HCT116 (cell line): ENCODE measurements around the gene PLCL2. TPM values are rescaled to one million over a fixed set of nuclear protein-coding genes. Genes with fewer than 3 reads are reported as not detected.

Experiments
- ATAC-seq: fragments of 200-7000 bp; cut with Tn5 transposase; 2 replicates; pipeline ENCODE4 v1.9.1; 2020; ENCODE audit warnings: mild to moderate bottlenecking, moderate library complexity
- BruUV-seq: library from RNA; stranded (reverse); fragments of 400-500 nt; replicated peaks from 2 replicates; lab custom pipeline; 2021; lab: Mats Ljungman, UMichigan
- CTCF ChIA-PET: fragments of 300-600 bp; sonication (Branson Sonifier 250); formaldehyde crosslinking; loops from one replicate; lab custom pipeline; 2021; ENCODE audit warnings: antibody characterized with exemption; lab: Charles Lee
- POLR2A ChIA-PET: fragments of 300-600, 350-600 bp; sonication (Branson Sonifier 250); formaldehyde crosslinking; loops from one replicate; lab custom pipeline; 2021; ENCODE audit warnings: antibody characterized with exemption; lab: Charles Lee
- RAD21 ChIA-PET, 2 experiments: fragments of 300-600 bp; sonication (Branson Sonifier 250); formaldehyde crosslinking; loops; one replicate each; lab custom pipeline; 2023; ENCODE audit warnings: low total read pairs in 2 of 2; ENCODE audit not compliant: uncharacterized antibody in 2 of 2, unreplicated experiment in 2 of 2, low non-redundant PET in 1 of 2; lab: Charles Lee
- DNase-seq: peaks from one replicate; pipeline ENCODE4 v3.0.0-alpha.2; 2010; ENCODE audit warnings: low read depth, low spot score
- H2AFZ ChIP-seq: fragments of 200-600 bp; shearing (Covaris generic), sonication (generic); 2 replicates; pipeline ENCODE4 v1.6.1; 2017; ENCODE audit warnings: low read depth, mixed run types, mixed read lengths, antibody characterized with exemption, low read length; ENCODE audit not compliant: poor library complexity, severe bottlenecking
- H3K27ac ChIP-seq: 2 replicates; pipeline ENCODE4 v1.5.1; 2012; ENCODE audit warnings: low read depth, low read length
- H3K27me3 ChIP-seq: fragments of 200-600 bp; sonication (generic); 2 replicates; pipeline ENCODE4 v1.6.1; 2016; ENCODE audit warnings: mixed run types, low read length, mixed read lengths; ENCODE audit not compliant: insufficient read depth
- H3K36me3 ChIP-seq, 2 experiments: fragments of 200-500 bp in 1 of 2; fragments of 200-600 bp in 1 of 2; sonication (Bioruptor generic) in 1 of 2; sonication (generic) in 1 of 2; 2 replicates each; pipeline versions ENCODE4 v1.5.1 to v1.6.1; 2014 to 2016; ENCODE audit warnings: low read length in 2 of 2, inconsistent platforms in 1 of 2, mixed read lengths in 1 of 2, mixed run types in 1 of 2; ENCODE audit not compliant: insufficient read depth in 2 of 2, control insufficient read depth in 1 of 2
- H3K4me1 ChIP-seq, 2 experiments: fragments of 200-600 bp in 1 of 2; sonication (generic) in 1 of 2; 2 replicates each; pipeline versions ENCODE4 v1.5.1 to v1.6.1; 2012 to 2017; ENCODE audit warnings: low read length in 2 of 2, inconsistent platforms in 1 of 2, mild to moderate bottlenecking in 1 of 2, mixed read lengths in 1 of 2, mixed run types in 1 of 2, moderate library complexity in 1 of 2; ENCODE audit not compliant: insufficient read depth in 2 of 2, control insufficient read depth in 1 of 2
- H3K4me2 ChIP-seq: fragments of 200-600 bp; sonication (generic); 2 replicates; pipeline ENCODE4 v1.6.1; 2017; ENCODE audit warnings: mixed run types, low read length, mixed read lengths
- H3K4me3 ChIP-seq, 2 experiments: fragments of 200-600 bp in 1 of 2; sonication (generic) in 1 of 2; replicated peaks in 1 of 2; 2 replicates each; pipeline ENCODE4 v1.5.1; 2011 to 2016; ENCODE audit warnings: low read length in 2 of 2, control low read depth in 1 of 2, low read depth in 1 of 2, mild to moderate bottlenecking in 1 of 2, mixed read lengths in 1 of 2, mixed run types in 1 of 2
- H3K79me2 ChIP-seq: fragments of 200-600 bp; sonication (generic); 2 replicates; pipeline ENCODE4 v1.6.1; 2017; ENCODE audit warnings: mild to moderate bottlenecking, mixed run types, low read length, moderate library complexity, mixed read lengths; ENCODE audit not compliant: insufficient read depth
- H3K9ac ChIP-seq: fragments of 200-600 bp; sonication (generic); 2 replicates; pipeline ENCODE4 v1.6.1; 2016; ENCODE audit warnings: low read length, mixed read lengths
- H3K9me2 ChIP-seq: fragments of 200-600 bp; sonication (generic), shearing (Covaris generic); 2 replicates; pipeline ENCODE4 v1.6.1; 2017; ENCODE audit warnings: mixed run types, mild to moderate bottlenecking, moderate library complexity; ENCODE audit not compliant: insufficient read depth
- H3K9me3 ChIP-seq, 2 experiments: fragments of 200-500 bp in 1 of 2; fragments of 200-600 bp in 1 of 2; sonication (Bioruptor generic) in 1 of 2; sonication (generic) in 1 of 2; 2 replicates each; pipeline ENCODE4 v1.6.1; 2014 to 2017; ENCODE audit warnings: low read length in 2 of 2, mixed read lengths in 2 of 2, inconsistent platforms in 1 of 2, low read depth in 1 of 2, mild to moderate bottlenecking in 1 of 2, mixed run types in 1 of 2, moderate library complexity in 1 of 2; ENCODE audit not compliant: control insufficient read depth in 1 of 2, insufficient read depth in 1 of 2
- H4K20me1 ChIP-seq: fragments of 200-600 bp; sonication (generic), shearing (Covaris generic); 2 replicates; pipeline ENCODE4 v1.6.1; 2017; ENCODE audit warnings: mixed run types, mild to moderate bottlenecking, moderate library complexity; ENCODE audit not compliant: insufficient read depth
- CBX3 ChIP-seq: IDR thresholded peaks from 2 replicates; pipeline ENCODE4 v1.6.1; 2012; ENCODE audit warnings: low read depth
- CTCF ChIP-seq, 3 experiments: fragments of 200-600 bp in 1 of 3; sonication (generic) in 1 of 3; IDR thresholded peaks in 2 of 3; conservative IDR thresholded peaks in 1 of 3; 2 replicates each; pipeline ENCODE4 v1.5.1; 2012 to 2017; ENCODE audit warnings: low read depth in 2 of 3, low read length in 2 of 3, antibody characterized with exemption in 1 of 3, borderline replicate concordance in 1 of 3, control low read depth in 1 of 3, mild to moderate bottlenecking in 1 of 3, mixed read lengths in 1 of 3, mixed run types in 1 of 3, moderate library complexity in 1 of 3; ENCODE audit not compliant: insufficient read depth in 1 of 3
- EZH2phosphoT487 ChIP-seq: fragments of 200-600 bp; IDR thresholded peaks from 2 replicates; pipeline ENCODE4 v1.6.1; 2018; ENCODE audit warnings: antibody characterized with exemption, borderline replicate concordance
- POLR2AphosphoS5 ChIP-seq: IDR thresholded peaks from 2 replicates; pipeline ENCODE4 v1.6.1; 2011; ENCODE audit warnings: mild to moderate bottlenecking, low read depth, low read length, moderate library complexity
- SRF ChIP-seq: IDR thresholded peaks from 2 replicates; pipeline ENCODE4 v1.6.1; 2012; ENCODE audit warnings: low read depth
- TCF7L2 ChIP-seq: IDR thresholded peaks from 2 replicates; pipeline ENCODE4 v1.7.0; 2011; ENCODE audit warnings: borderline replicate concordance, inconsistent platforms; ENCODE audit not compliant: insufficient read depth, insufficient read length; ENCODE audit errors: extremely low read depth
- YY1 ChIP-seq: IDR thresholded peaks from 2 replicates; pipeline ENCODE4 v1.6.1; 2011; ENCODE audit warnings: low read length, low read depth, moderate library complexity, mild to moderate bottlenecking; ENCODE audit not compliant: insufficient replicate concordance; ENCODE audit errors: extremely low read depth
- intact Hi-C: fragments of 100-400 bp; cut with micrococcal nuclease; formaldehyde crosslinking; loops from 2 replicates; pipeline ENCODE4 v1.10.0; 2022
- total RNA-seq: library from RNA; stranded (reverse); gene quantifications from one replicate; pipeline ENCODE4 v1.2.1, GENCODE V29; 2021; ENCODE audit not compliant: unreplicated experiment
- TF ChIP-seq, protein P1 (sequence below): IDR thresholded peaks from 2 replicates; pipeline ENCODE4 v1.6.1; 2012; ENCODE audit warnings: low read depth

The PLCL2 gene
- total RNA-seq, 1 experiment from 2014 or later: 2.2 TPM

GRCh38 chr3:17040990-17041377 is 156.2 kb downstream of the PLCL2 start:
- ChIA-PET CTCF (no interaction called here), RAD21 (no interaction called here), POLR2A (no interaction called here)
- H2AFZ ChIP-seq: no peak overlapping the region
- H3K4me1 ChIP-seq: peaks cover 17 to 32% of the 10 kb centered on the region in 2 experiments
- H3K9ac ChIP-seq: no peak overlapping the region
- no TSS peak for BruUV-seq
- ATAC-seq (no peak), DNase-seq (no peak)
- H3K9me3 ChIP-seq: no peaks in the 10 kb centered on the region
- no peaks in the 10 kb centered on the region for H3K9me2 ChIP-seq
- no peak overlapping the region for H3K4me3 ChIP-seq
- intact Hi-C loops: no loop called here
- TF ChIP-seq TCF7L2 (no peak), POLR2AphosphoS5 (no peak), CBX3 (no peak)
- no peaks in the 10 kb centered on the region for H3K27me3 ChIP-seq
- H3K79me2 ChIP-seq: no peaks in the 10 kb centered on the region
- peak overlapping the region; percentile 61 for H3K4me2 ChIP-seq
- H3K36me3 ChIP-seq: no peaks in the 10 kb centered on the region
- no peak overlapping the region for H3K27ac ChIP-seq
- no peaks in the 10 kb centered on the region for H4K20me1 ChIP-seq

GRCh38 chr3:17044855-17045254 is 160.1 kb downstream of the PLCL2 start:
- Histone ChIP-seq H3K9me2 (no peaks in the 10 kb centered on the region), H3K27me3 (no peaks in the 10 kb centered on the region), H3K4me2 (no peak overlapping the region), H3K4me3 (no peak overlapping the region), H3K9me3 (no peaks in the 10 kb centered on the region), H3K4me1 (peaks cover 7 to 18% of the 10 kb centered on the region in 2 experiments), H3K27ac (no peak overlapping the region), H3K79me2 (no peaks in the 10 kb centered on the region), H3K9ac (no peak overlapping the region), H4K20me1 (no peaks in the 10 kb centered on the region), H3K36me3 (no peaks in the 10 kb centered on the region), H2AFZ (no peak overlapping the region)
- POLR2A ChIA-PET: no interaction called here
- ATAC-seq (no peak), DNase-seq (no peak)
- intact Hi-C loops: no loop called here
- CTCF ChIA-PET: no interaction called here
- RAD21 ChIA-PET: no interaction called here
- BruUV-seq: no TSS peak
- TF ChIP-seq CTCF (IDR thresholded peaks at IDR 0.05 in 2 of 3, conservative IDR thresholded peaks at IDR 0.05 in 1 of 3; ENCODE audit: borderline replicate concordance in 1 of 3, insufficient read depth in 1 of 3, low read depth in 2 of 3, low read length in 2 of 3): no peak
- no peak for TF ChIP-seq TCF7L2
- TF ChIP-seq EZH2phosphoT487: no peak
- TF ChIP-seq SRF: no peak
- TF ChIP-seq POLR2AphosphoS5: no peak
- TF ChIP-seq YY1: no peak
- TF ChIP-seq, protein P1, sequence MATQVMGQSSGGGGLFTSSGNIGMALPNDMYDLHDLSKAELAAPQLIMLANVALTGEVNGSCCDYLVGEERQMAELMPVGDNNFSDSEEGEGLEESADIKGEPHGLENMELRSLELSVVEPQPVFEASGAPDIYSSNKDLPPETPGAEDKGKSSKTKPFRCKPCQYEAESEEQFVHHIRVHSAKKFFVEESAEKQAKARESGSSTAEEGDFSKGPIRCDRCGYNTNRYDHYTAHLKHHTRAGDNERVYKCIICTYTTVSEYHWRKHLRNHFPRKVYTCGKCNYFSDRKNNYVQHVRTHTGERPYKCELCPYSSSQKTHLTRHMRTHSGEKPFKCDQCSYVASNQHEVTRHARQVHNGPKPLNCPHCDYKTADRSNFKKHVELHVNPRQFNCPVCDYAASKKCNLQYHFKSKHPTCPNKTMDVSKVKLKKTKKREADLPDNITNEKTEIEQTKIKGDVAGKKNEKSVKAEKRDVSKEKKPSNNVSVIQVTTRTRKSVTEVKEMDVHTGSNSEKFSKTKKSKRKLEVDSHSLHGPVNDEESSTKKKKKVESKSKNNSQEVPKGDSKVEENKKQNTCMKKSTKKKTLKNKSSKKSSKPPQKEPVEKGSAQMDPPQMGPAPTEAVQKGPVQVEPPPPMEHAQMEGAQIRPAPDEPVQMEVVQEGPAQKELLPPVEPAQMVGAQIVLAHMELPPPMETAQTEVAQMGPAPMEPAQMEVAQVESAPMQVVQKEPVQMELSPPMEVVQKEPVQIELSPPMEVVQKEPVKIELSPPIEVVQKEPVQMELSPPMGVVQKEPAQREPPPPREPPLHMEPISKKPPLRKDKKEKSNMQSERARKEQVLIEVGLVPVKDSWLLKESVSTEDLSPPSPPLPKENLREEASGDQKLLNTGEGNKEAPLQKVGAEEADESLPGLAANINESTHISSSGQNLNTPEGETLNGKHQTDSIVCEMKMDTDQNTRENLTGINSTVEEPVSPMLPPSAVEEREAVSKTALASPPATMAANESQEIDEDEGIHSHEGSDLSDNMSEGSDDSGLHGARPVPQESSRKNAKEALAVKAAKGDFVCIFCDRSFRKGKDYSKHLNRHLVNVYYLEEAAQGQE: no peak
- TF ChIP-seq, all 23 proteins: peak for 0
